OCI-LY3 (cell line): ENCODE measurements around the gene GTF2E1.
A peak's percentile ranks its signal among the peaks of the same experiment; 100 is the strongest.

Experiments
- H2AFZ ChIP-seq: fragments of 200-600, 300-600 bp; shearing (Covaris generic); 2 replicates; pipeline ENCODE4 v1.6.0; 2014; ENCODE audit warnings: antibody characterized with exemption, low read depth, low read length
- H3K27ac ChIP-seq: fragments of 200-600, 300-600 bp; sonication (generic); 2 replicates; pipeline ENCODE4 v1.5.1; 2014; ENCODE audit warnings: mild to moderate bottlenecking, low read length, moderate library complexity, mixed read lengths
- H3K27me3 ChIP-seq: fragments of 200-600, 300-600 bp; sonication (generic); 2 replicates; pipeline ENCODE4 v1.6.1; 2014; ENCODE audit warnings: low read depth, low read length, mixed read lengths
- H3K36me3 ChIP-seq: fragments of 200-600, 300-600 bp; sonication (generic); replicated peaks from 2 replicates; pipeline ENCODE3; 2014; ENCODE audit warnings: low read depth, low read length, mixed read lengths
- H3K4me1 ChIP-seq: fragments of 300-600, 200-600 bp; sonication (generic); 2 replicates; pipeline ENCODE4 v1.6.1; 2014; ENCODE audit warnings: low read length, mixed read lengths
- H3K4me2 ChIP-seq: fragments of 200-600, 300-600 bp; sonication (generic); 2 replicates; pipeline ENCODE4 v1.6.1; 2014; ENCODE audit warnings: low read length, mixed read lengths
- H3K4me3 ChIP-seq: fragments of 300-600, 200-600 bp; sonication (generic); 2 replicates; pipeline ENCODE4 v1.5.1; 2014; ENCODE audit warnings: antibody characterized with exemption, mild to moderate bottlenecking, low read length, moderate library complexity
- H3K79me2 ChIP-seq: fragments of 300-600, 200-600 bp; shearing (Covaris generic); 2 replicates; pipeline ENCODE4 v1.6.1; 2014; ENCODE audit warnings: mild to moderate bottlenecking, low read length, mixed read lengths
- H3K9ac ChIP-seq: fragments of 300-600, 200-600 bp; shearing (Covaris generic); 2 replicates; pipeline ENCODE4 v1.6.0; 2014; ENCODE audit warnings: mild to moderate bottlenecking, low read length, moderate library complexity
- H3K9me3 ChIP-seq: fragments of 200-600, 300-600 bp; shearing (Covaris generic); 2 replicates; pipeline ENCODE4 v1.6.1; 2014; ENCODE audit warnings: low read length, mixed read lengths; ENCODE audit not compliant: insufficient read depth
- H4K20me1 ChIP-seq: fragments of 200-600, 300-600 bp; sonication (generic); 2 replicates; pipeline ENCODE4 v1.6.1; 2016; ENCODE audit warnings: low read length, mixed read lengths; ENCODE audit not compliant: insufficient read depth
- CTCF ChIP-seq: fragments of 200-600, 300-600 bp; sonication (generic); IDR thresholded peaks from 2 replicates; pipeline ENCODE4 v1.5.1; 2014; ENCODE audit warnings: antibody characterized with exemption, low read length, low read depth
- EZH2phosphoT487 ChIP-seq: fragments of 200-600 bp; shearing (Covaris generic); IDR thresholded peaks from 2 replicates; pipeline ENCODE4 v1.6.1; 2018; ENCODE audit warnings: antibody characterized with exemption, mixed run types, low read depth

GTF2E1 gene

GRCh38 chr3:120741837-120742197 is 727 bp upstream of the GTF2E1 start:
- Histone ChIP-seq H3K4me1 (peaks cover 15% of the 10 kb centered on the region), H3K4me3 (peak overlapping the region; percentile 95), H4K20me1 (no peaks in the 10 kb centered on the region), H3K9me3 (no peaks in the 10 kb centered on the region), H3K79me2 (peaks cover 53% of the 10 kb centered on the region), H2AFZ (peak overlapping the region; percentile 97), H3K36me3 (peaks cover 11% of the 10 kb centered on the region), H3K9ac (peak overlapping the region; percentile 88), H3K4me2 (peak overlapping the region; percentile 69), H3K27ac (peak overlapping the region; percentile 90), H3K27me3 (no peaks in the 10 kb centered on the region)
- no peak for TF ChIP-seq EZH2phosphoT487
- TF ChIP-seq CTCF = no peak

- H3K4me3 ChIP-seq = peak overlapping the region; percentile 95
- peaks cover 58% of the 10 kb centered on the region for H3K79me2 ChIP-seq
- TF ChIP-seq EZH2phosphoT487 = no peak
- no peak for TF ChIP-seq CTCF
- H4K20me1 ChIP-seq = no peaks in the 10 kb centered on the region
- H3K9ac ChIP-seq = peak overlapping the region; percentile 86
- H3K4me1 ChIP-seq = peaks cover 15% of the 10 kb centered on the region
- peaks cover 12% of the 10 kb centered on the region for H3K36me3 ChIP-seq
- H3K27me3 ChIP-seq = no peaks in the 10 kb centered on the region
- peak overlapping the region; percentile 40 for H3K27ac ChIP-seq
- H3K9me3 ChIP-seq = no peaks in the 10 kb centered on the region
- H3K4me2 ChIP-seq = peak overlapping the region; percentile 99
- peak overlapping the region; percentile 76 for H2AFZ ChIP-seq
Measured at GRCh38 chr3:120742849-120743365, 363 bp downstream of the GTF2E1 start.

- Histone ChIP-seq H2AFZ (no peak overlapping the region), H3K4me1 (peaks cover 15% of the 10 kb centered on the region), H3K27ac (no peak overlapping the region), H3K4me2 (peak overlapping the region; percentile 99), H3K27me3 (no peaks in the 10 kb centered on the region), H3K4me3 (peak overlapping the region; percentile 95), H3K79me2 (peaks cover 58% of the 10 kb centered on the region), H3K9ac (peak overlapping the region; percentile 86), H4K20me1 (no peaks in the 10 kb centered on the region), H3K9me3 (no peaks in the 10 kb centered on the region), H3K36me3 (peaks cover 7% of the 10 kb centered on the region)
- TF ChIP-seq EZH2phosphoT487 = no peak
- no peak for TF ChIP-seq CTCF
Measured at GRCh38 chr3:120743556-120744195, 1.1 kb downstream of the GTF2E1 start.

GRCh38 chr3:120745466-120745865 is 2.9 kb downstream of the GTF2E1 start:
- Histone ChIP-seq H3K36me3 (peaks cover 7% of the 10 kb centered on the region), H2AFZ (no peak overlapping the region), H3K4me1 (peaks cover 15% of the 10 kb centered on the region), H3K4me2 (no peak overlapping the region), H3K27me3 (no peaks in the 10 kb centered on the region), H3K27ac (no peak overlapping the region), H3K4me3 (no peak overlapping the region), H3K9me3 (no peaks in the 10 kb centered on the region), H3K79me2 (peaks cover 65% of the 10 kb centered on the region), H4K20me1 (no peaks in the 10 kb centered on the region), H3K9ac (no peak overlapping the region)
- TF ChIP-seq CTCF (no peak), EZH2phosphoT487 (no peak)
